Umbilical cord (tissue), 2 donors: ENCODE data around the gene PRICKLE2. TPM values are rescaled to one million over a fixed set of nuclear protein-coding genes. Genes with fewer than 3 reads are reported as not detected.

Source experiments
- DNase-seq: peaks from one replicate; pipeline ENCODE4 v3.0.0-alpha.2; 2015; ENCODE audit warnings: low spot score
- total RNA-seq: library from RNA; depleted of rRNA; stranded (reverse); fragments of >200 nt; gene quantifications from one replicate; pipeline ENCODE4 v1.2.3, GENCODE V29; 2014; ENCODE audit warnings: low replicate concordance; ENCODE audit not compliant: insufficient read depth

PRICKLE2 gene
- total RNA-seq, 1 donor from 2014 or later = 56.1 TPM

- DNase-seq = no peak
Measured at GRCh38 chr3:64048631-64049061, 176.6 kb downstream of the PRICKLE2 start.

GRCh38 chr3:64047787-64048186 is 177.5 kb downstream of the PRICKLE2 start:
- no peak for DNase-seq

GRCh38 chr3:64046996-64047594 is 178.2 kb downstream of the PRICKLE2 start:
- no peak for DNase-seq

- DNase-seq = no peak
Measured at GRCh38 chr3:64046592-64046991, 178.7 kb downstream of the PRICKLE2 start.

- no peak for DNase-seq
Measured at GRCh38 chr3:64042952-64043351, 182.3 kb downstream of the PRICKLE2 start.

Other genes starting within 250 kb of the PRICKLE2 start
- gene PSMD6, start 202.0 kb downstream of the PRICKLE2 start, total RNA-seq = 60.2 TPM